Kidney epithelial cell (primary cell): Measurements from ENCODE around the gene PIK3CB. TPM values are rescaled to one million over a fixed set of nuclear protein-coding genes. Genes with fewer than 3 reads are reported as not detected.
A peak's percentile ranks its signal among the peaks of the same experiment; 100 is the strongest.

Source experiments
- DNase-seq: peaks from one replicate; pipeline ENCODE4 v3.0.0-alpha.2; 2010; ENCODE audit warnings: low read depth
- H3K27me3 ChIP-seq: 2 replicates; pipeline ENCODE4 v1.6.0; 2011; ENCODE audit warnings: low read length; ENCODE audit not compliant: control insufficient read depth, insufficient read depth
- H3K36me3 ChIP-seq: 2 replicates; pipeline ENCODE4 v1.5.1; 2011; ENCODE audit warnings: low read length; ENCODE audit not compliant: control insufficient read depth, insufficient read depth
- H3K4me3 ChIP-seq: 2 replicates; pipeline ENCODE4 v1.5.1; 2011; ENCODE audit warnings: low read depth, mild to moderate bottlenecking, control low read depth, low read length
- total RNA-seq: library from RNA; depleted of rRNA; stranded (reverse); fragments of >200 nt; gene quantifications from 2 replicates; pipeline ENCODE4 v1.2.3, GENCODE V29; 2015
- TF ChIP-seq, protein P1 (sequence below): IDR thresholded peaks from 2 replicates; pipeline ENCODE4 v1.5.1; 2011; ENCODE audit warnings: mild to moderate bottlenecking, moderate library complexity, low read length, control low read depth, inconsistent platforms; ENCODE audit not compliant: insufficient read depth, poor library complexity, severe bottlenecking

The PIK3CB gene
- 14.5 and 17.9 TPM in 2 replicates for total RNA-seq

DNA sequence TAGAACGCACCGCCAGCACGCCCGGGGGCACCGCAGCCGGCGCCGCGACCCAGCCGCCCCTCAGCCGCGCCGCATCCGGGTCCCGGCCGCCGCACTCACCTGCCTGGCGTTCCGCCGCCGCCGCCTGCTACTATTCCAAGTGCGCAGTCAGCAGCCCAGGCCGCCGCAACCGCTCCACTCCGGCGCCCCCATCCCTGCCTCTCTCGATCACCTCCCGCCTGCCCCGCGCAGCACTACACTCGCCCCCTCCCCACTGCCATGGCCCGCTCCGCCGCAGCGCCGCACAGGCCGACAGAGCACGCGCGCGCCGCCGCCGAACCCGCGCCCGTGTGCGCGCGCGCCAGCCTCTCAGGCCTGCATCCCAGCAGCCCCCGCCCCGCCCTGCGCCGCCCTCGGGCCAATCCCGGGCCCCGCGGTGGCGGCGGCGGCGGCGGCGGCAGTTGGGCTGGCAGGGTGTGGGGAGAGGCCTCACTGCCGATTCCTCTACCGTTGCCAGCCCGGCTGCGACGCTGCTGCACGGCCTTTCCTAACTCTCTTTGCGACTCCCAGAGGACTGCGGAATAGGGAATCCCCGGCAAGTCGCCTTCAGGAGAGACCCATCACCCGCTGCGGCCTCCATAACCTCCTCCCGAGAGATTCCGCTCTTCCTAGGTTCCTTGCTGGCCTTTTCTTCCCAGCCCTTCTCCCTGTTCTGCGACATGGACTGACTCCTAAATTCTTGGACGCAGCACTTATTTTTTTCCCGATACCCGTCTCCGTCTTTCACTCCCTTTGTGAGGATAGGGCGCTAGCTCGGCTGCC, at the start of gene PIK3CB:
Gene PIK3CB, minus strand, starts transcription at position 333 of the 801 bp plus-strand sequence. CDS start 75,585 bp downstream, outside the sequence.
- no peaks in the 10 kb centered on the region for H3K27me3 ChIP-seq
- TF ChIP-seq, protein P1, sequence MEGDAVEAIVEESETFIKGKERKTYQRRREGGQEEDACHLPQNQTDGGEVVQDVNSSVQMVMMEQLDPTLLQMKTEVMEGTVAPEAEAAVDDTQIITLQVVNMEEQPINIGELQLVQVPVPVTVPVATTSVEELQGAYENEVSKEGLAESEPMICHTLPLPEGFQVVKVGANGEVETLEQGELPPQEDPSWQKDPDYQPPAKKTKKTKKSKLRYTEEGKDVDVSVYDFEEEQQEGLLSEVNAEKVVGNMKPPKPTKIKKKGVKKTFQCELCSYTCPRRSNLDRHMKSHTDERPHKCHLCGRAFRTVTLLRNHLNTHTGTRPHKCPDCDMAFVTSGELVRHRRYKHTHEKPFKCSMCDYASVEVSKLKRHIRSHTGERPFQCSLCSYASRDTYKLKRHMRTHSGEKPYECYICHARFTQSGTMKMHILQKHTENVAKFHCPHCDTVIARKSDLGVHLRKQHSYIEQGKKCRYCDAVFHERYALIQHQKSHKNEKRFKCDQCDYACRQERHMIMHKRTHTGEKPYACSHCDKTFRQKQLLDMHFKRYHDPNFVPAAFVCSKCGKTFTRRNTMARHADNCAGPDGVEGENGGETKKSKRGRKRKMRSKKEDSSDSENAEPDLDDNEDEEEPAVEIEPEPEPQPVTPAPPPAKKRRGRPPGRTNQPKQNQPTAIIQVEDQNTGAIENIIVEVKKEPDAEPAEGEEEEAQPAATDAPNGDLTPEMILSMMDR = no peak
- H3K36me3 ChIP-seq = no peaks in the 10 kb centered on the region
- H3K4me3 ChIP-seq = peak within 1 kb of the TSS; percentile 85
- DNase-seq = peak; percentile 25

DNA sequence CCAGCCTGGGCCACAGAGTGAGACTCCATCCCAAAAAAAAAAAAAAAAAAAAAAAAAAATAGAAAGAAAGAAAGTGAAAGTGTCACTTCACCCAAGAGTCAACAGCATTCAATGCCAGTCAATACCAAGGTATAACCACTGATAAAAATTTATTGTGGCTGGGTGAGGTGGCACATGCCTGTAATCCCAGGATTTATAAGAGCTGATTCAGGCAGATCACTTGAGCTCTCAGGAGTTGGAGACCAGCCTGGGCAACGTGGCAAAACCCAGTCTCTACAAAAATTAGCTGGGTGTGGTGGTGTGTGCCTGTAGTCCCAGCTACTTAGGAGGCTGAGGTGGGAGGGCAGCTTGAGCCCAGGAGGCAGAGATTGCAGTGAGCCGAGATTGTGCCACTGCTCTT, 46.5 kb upstream of the PIK3CB start:
- TF ChIP-seq, protein P1 = no peak
- no peaks in the 10 kb centered on the region for H3K27me3 ChIP-seq
- no peak for DNase-seq
- no peaks in the 10 kb centered on the region for H3K36me3 ChIP-seq
- no peak overlapping the region for H3K4me3 ChIP-seq

DNA sequence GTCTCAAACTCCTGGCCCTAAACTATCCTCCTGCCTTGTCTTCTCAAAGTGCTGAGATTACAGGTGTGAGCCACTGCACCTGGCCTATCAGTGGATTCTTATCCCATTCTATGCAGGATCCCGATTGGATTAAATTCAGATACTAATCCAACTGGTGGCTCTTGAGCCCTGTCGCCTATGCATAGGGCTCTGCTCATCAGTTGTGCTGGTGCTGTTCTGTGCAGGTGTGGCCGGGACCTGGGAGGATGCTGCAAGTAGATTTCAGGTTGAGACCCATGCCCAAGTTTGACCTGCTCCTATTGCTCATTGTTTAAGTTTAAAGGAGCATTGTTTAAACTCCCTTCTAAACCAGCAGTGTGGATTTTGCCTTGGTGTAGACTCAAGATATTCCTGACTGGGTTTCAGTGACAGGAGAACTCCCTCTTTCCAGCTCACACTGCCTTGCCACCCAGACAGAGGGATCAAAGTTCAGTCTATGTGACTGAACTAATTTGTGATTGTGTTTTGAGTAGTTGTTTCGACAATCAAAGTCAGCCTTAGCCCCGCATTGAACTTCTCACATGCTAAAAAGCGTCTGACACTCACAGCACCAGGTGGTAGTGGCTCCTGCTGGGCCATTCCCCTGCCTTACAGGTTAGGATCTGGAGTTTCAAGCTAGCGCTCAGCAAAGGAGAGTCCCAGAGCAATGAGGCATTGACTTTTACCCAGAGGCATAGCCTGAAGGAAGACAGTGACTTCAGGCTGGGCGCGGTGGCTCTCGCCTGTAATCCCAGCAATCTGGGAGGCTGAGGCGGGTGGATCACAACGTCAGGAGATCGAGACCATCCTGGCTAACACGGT, 45.0 kb upstream of the PIK3CB start:
- no peak overlapping the region for H3K4me3 ChIP-seq
- DNase-seq = no peak
- H3K36me3 ChIP-seq = no peaks in the 10 kb centered on the region
- H3K27me3 ChIP-seq = no peaks in the 10 kb centered on the region
- TF ChIP-seq, protein P1 = no peak

DNA sequence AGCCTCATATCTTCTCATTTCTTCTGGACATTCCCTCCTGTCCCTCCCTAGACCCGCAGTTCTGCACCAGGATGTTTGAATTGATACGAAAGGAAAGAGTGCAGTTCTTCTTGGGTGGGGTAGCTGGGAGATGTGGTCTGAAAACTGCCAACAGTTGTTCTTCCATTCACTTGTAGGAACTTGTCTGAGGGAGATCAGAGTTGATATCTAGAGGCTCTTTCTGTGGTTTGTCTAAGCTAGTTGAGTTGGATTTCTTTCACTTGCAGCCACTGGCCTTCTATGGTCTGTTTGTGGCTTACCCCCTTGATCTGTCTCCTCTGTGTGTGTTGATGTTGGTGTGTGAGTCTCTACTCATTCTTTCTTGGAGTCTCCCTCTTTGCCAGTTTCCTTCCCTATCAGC, 42.5 kb upstream of the PIK3CB start:
- DNase-seq = no peak
- H3K4me3 ChIP-seq = no peak overlapping the region

DNA sequence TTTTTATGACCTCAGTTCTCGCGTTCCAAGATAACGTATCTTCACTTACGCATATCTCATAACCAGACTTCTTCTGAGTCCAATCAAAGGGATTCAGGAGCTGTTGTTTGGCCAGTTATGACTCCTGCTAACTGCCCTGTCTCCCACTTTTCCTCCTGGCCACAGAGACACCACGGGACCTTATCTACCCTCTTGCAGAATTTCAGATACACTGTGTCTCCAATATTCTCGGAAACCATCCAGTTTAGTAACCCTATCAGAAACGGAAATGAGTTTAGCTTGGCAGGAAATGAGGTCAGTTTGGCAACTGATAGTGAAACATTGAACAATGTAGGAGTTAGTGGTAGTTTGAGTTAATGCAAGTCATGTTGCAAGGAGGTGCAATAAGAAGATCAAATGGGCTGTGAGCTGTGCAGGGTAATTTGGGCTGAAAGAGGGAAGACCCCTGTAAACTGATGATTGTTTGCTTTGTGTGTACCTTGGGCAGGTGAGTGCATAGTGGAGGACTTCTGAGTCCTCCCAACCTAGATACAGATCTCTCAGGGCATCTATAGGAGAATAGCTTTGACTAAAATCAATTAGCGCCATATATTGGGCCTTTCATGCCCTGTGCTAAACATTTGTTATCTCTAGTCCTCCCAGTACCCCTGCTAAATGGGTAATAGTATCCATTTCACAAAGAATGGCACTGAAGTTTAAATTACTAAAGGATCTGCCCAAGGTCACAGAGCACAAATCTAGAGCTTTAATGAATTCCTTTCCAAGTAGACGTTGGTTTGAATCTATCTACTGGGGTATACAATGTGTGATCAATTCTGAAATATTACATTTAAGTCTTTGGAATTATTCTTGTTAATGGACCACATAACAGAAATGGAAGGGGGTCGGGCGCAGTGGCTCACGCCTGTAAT, 41.3 kb upstream of the PIK3CB start:
- Histone ChIP-seq H3K27me3 (no peaks in the 10 kb centered on the region), H3K4me3 (no peak overlapping the region), H3K36me3 (no peaks in the 10 kb centered on the region)
- TF ChIP-seq, protein P1 = no peak
- DNase-seq = no peak

More for the DNA sequence above, 42.5 kb upstream of the PIK3CB start:
- Histone ChIP-seq H3K27me3 (no peaks in the 10 kb centered on the region), H3K36me3 (no peaks in the 10 kb centered on the region)
- TF ChIP-seq, protein P1 = no peak
